ENCODE data around the gene PFDN1. TPM values are rescaled to one million over a fixed set of nuclear protein-coding genes. Genes with fewer than 3 reads are reported as not detected.

The PFDN1 gene
- total and polyA plus RNA-seq, 4 donors, result 14.0 to 30.8 (median 20.7) TPM

- WGBS, result 83% methylated on average over 5 of the region's 5 CpGs
- H3K36me3 ChIP-seq (ENCODE audit: control insufficient read depth in 4 of 4, insufficient read depth in 3 of 4, low read depth in 1 of 4, low read length in 3 of 4), result no peaks in the 10 kb centered on the region
- no peak overlapping the region for H3K9ac ChIP-seq (ENCODE audit: low read depth in 1 of 2, low read length in 2 of 2)
- H3K27me3 ChIP-seq (ENCODE audit: control insufficient read depth in 4 of 4, insufficient read depth in 4 of 4, low read length in 3 of 4), result no peaks in the 10 kb centered on the region
- H3K27ac ChIP-seq (ENCODE audit: low read depth in 1 of 2, low read length in 2 of 2), result no peak overlapping the region
- TF ChIP-seq NR2F2 (IDR thresholded peaks at IDR 0.05) (no peak), FOXA1 (IDR thresholded peaks at IDR 0.05) (no peak), HNF4G (IDR thresholded peaks at IDR 0.05) (no peak), GABPA (IDR thresholded peaks at IDR 0.05 in 1 of 2, conservative IDR thresholded peaks at IDR 0.05 in 1 of 2) (no peak), ZBTB33 (IDR thresholded peaks at IDR 0.05) (no peak), EGR1 (IDR thresholded peaks at IDR 0.05; ENCODE audit: low read depth in 2 of 2) (no peak), TAF1 (conservative IDR thresholded peaks at IDR 0.05) (no peak), JUND (IDR thresholded peaks at IDR 0.05) (no peak), RXRA (IDR thresholded peaks at IDR 0.05) (no peak), SP1 (IDR thresholded peaks at IDR 0.05) (no peak), HNF4A (conservative IDR thresholded peaks at IDR 0.05) (no peak)
- TF ChIP-seq, protein P1, sequence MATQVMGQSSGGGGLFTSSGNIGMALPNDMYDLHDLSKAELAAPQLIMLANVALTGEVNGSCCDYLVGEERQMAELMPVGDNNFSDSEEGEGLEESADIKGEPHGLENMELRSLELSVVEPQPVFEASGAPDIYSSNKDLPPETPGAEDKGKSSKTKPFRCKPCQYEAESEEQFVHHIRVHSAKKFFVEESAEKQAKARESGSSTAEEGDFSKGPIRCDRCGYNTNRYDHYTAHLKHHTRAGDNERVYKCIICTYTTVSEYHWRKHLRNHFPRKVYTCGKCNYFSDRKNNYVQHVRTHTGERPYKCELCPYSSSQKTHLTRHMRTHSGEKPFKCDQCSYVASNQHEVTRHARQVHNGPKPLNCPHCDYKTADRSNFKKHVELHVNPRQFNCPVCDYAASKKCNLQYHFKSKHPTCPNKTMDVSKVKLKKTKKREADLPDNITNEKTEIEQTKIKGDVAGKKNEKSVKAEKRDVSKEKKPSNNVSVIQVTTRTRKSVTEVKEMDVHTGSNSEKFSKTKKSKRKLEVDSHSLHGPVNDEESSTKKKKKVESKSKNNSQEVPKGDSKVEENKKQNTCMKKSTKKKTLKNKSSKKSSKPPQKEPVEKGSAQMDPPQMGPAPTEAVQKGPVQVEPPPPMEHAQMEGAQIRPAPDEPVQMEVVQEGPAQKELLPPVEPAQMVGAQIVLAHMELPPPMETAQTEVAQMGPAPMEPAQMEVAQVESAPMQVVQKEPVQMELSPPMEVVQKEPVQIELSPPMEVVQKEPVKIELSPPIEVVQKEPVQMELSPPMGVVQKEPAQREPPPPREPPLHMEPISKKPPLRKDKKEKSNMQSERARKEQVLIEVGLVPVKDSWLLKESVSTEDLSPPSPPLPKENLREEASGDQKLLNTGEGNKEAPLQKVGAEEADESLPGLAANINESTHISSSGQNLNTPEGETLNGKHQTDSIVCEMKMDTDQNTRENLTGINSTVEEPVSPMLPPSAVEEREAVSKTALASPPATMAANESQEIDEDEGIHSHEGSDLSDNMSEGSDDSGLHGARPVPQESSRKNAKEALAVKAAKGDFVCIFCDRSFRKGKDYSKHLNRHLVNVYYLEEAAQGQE (IDR thresholded peaks at IDR 0.05), result no peak
- TF ChIP-seq, protein P2, sequence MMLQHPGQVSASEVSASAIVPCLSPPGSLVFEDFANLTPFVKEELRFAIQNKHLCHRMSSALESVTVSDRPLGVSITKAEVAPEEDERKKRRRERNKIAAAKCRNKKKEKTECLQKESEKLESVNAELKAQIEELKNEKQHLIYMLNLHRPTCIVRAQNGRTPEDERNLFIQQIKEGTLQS (IDR thresholded peaks at IDR 0.05), result no peak
- DNase-seq (ENCODE audit: low spot score), result no peak
- H3K4me3 ChIP-seq (ENCODE audit: low read depth in 1 of 3, low read length in 3 of 3), result no peak overlapping the region
- peaks cover 0 to 3% (median under 1%) of the 10 kb centered on the region in 4 donors for H3K4me1 ChIP-seq (ENCODE audit: control insufficient read depth in 4 of 4, insufficient read depth in 4 of 4, low read length in 3 of 4)
- H3K9me3 ChIP-seq (ENCODE audit: control insufficient read depth in 4 of 4, low read length in 3 of 4), result no peaks in the 10 kb centered on the region
Measured at GRCh38 chr5:140286424-140286823, 16.5 kb downstream of the PFDN1 start.

- Histone ChIP-seq H3K9ac (ENCODE audit: low read depth in 1 of 2, low read length in 2 of 2) (no peak overlapping the region), H3K27me3 (ENCODE audit: control insufficient read depth in 4 of 4, insufficient read depth in 4 of 4, low read length in 3 of 4) (no peaks in the 10 kb centered on the region), H3K4me3 (ENCODE audit: low read depth in 1 of 3, low read length in 3 of 3) (no peak overlapping the region), H3K27ac (ENCODE audit: low read depth in 1 of 2, low read length in 2 of 2) (no peak overlapping the region), H3K36me3 (ENCODE audit: control insufficient read depth in 4 of 4, insufficient read depth in 3 of 4, low read depth in 1 of 4, low read length in 3 of 4) (peaks cover 0 to 5% (median 3%) of the 10 kb centered on the region in 4 donors), H3K4me1 (ENCODE audit: control insufficient read depth in 4 of 4, insufficient read depth in 4 of 4, low read length in 3 of 4) (peaks cover 0 to 3% (median 0%) of the 10 kb centered on the region in 4 donors), H3K9me3 (ENCODE audit: control insufficient read depth in 4 of 4, low read length in 3 of 4) (no peaks in the 10 kb centered on the region)
- no peak for DNase-seq (ENCODE audit: low spot score)
- WGBS, result 93% methylated on average over 3 of the region's 3 CpGs
- TF ChIP-seq MAX (IDR thresholded peaks at IDR 0.05) (no peak), FOXA2 (IDR thresholded peaks at IDR 0.05) (no peak), CTCF (IDR thresholded peaks at IDR 0.05; ENCODE audit: low read depth, low read length, missing input control) (no peak), NR2F2 (IDR thresholded peaks at IDR 0.05) (no peak)
- TF ChIP-seq, protein P1 (IDR thresholded peaks at IDR 0.05), result no peak
Measured at GRCh38 chr5:140284013-140284412, 18.9 kb downstream of the PFDN1 start.
